Thymus (tissue), 11 donors: ENCODE data around the gene HS3ST4. TPM values are rescaled to one million over a fixed set of nuclear protein-coding genes. Genes with fewer than 3 reads are reported as not detected.

Experiments used
- DNase-seq, 9 donors: peaks; one replicate each; pipeline ENCODE4 v3.0.0-alpha.2; 2013; ENCODE audit warnings: low spot score in 9 of 9, low read depth in 6 of 9, missing footprints in 1 of 9
- H3K27ac ChIP-seq, 2 donors: one replicate each; pipeline ENCODE4 v1.5.1; 2013; ENCODE audit warnings: control low read depth in 1 of 2, low read depth in 1 of 2, low read length in 1 of 2, mild to moderate bottlenecking in 1 of 2, moderate library complexity in 1 of 2
- H3K27me3 ChIP-seq, 2 donors: one replicate each; pipeline ENCODE4 v1.5.1; 2013; ENCODE audit warnings: low read length in 1 of 2; ENCODE audit not compliant: control insufficient read depth in 2 of 2, insufficient read depth in 1 of 2
- H3K36me3 ChIP-seq, 2 donors: one replicate each; pipeline ENCODE4 v1.5.1; 2013; ENCODE audit warnings: low read length in 1 of 2, mild to moderate bottlenecking in 1 of 2, moderate library complexity in 1 of 2; ENCODE audit not compliant: control insufficient read depth in 2 of 2, insufficient read depth in 2 of 2
- H3K4me1 ChIP-seq, 2 donors: one replicate each; pipeline ENCODE4 v1.5.1; 2013; ENCODE audit warnings: low read length in 2 of 2; ENCODE audit not compliant: control insufficient read depth in 2 of 2, insufficient read depth in 2 of 2
- H3K4me3 ChIP-seq, 2 donors: one replicate each; pipeline ENCODE4 v1.5.1; 2013; ENCODE audit warnings: low read length in 2 of 2, control low read depth in 1 of 2, mild to moderate bottlenecking in 1 of 2
- H3K9me3 ChIP-seq, 2 donors: one replicate each; pipeline ENCODE4 v1.5.1; 2013; ENCODE audit warnings: low read length in 1 of 2, mild to moderate bottlenecking in 1 of 2; ENCODE audit not compliant: control insufficient read depth in 2 of 2, insufficient read depth in 1 of 2
- WGBS: extraction: QIAGEN DNeasy Blood & Tissue Kit; methylation state at CpG from one replicate; pipeline ENCODE4 v1.1.7; 2013; 5-methylcytosine and 5-hydroxymethylcytosine counted together
- polyA plus RNA-seq: library from polyadenylated mRNA; stranded (reverse); fragments of 200-250 nt; gene quantifications from one replicate; pipeline ENCODE4 v1.2.3, GENCODE V29; 2013
- total RNA-seq: library from RNA; stranded (reverse); fragments of 120-200 nt; gene quantifications from one replicate; pipeline ENCODE4 v1.2.4, GENCODE V29; 2013
- donor health status: healthy.

The HS3ST4 gene
- total and polyA plus RNA-seq, 2 donors = 0.05 to 0.18 TPM

DNA sequence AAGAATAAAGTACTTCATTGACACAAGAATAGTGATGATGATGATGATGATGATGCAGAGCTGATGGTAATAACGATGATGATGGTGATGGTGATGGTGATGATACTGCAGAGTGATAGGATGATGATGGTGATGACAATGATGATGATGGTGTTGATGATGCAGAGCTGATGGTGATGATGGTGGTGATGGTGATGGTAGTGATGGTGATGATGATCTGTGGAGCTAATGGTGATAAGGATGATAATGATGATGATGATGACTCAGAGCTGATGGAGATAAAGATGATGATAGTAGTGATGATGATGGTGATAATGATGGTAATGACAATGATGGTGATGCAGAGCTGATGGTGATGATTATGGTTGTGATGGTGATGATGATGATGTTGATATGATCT, 448.1 kb downstream of the HS3ST4 start:
- no peak for DNase-seq
- Histone ChIP-seq H3K36me3 (no peaks in the 10 kb centered on the region), H3K4me1 (no peaks in the 10 kb centered on the region), H3K27ac (no peak overlapping the region), H3K27me3 (no peaks in the 10 kb centered on the region), H3K9me3 (no peaks in the 10 kb centered on the region), H3K4me3 (no peak overlapping the region)
- 92% methylated on average over 1 of the region's 1 CpG for WGBS

DNA sequence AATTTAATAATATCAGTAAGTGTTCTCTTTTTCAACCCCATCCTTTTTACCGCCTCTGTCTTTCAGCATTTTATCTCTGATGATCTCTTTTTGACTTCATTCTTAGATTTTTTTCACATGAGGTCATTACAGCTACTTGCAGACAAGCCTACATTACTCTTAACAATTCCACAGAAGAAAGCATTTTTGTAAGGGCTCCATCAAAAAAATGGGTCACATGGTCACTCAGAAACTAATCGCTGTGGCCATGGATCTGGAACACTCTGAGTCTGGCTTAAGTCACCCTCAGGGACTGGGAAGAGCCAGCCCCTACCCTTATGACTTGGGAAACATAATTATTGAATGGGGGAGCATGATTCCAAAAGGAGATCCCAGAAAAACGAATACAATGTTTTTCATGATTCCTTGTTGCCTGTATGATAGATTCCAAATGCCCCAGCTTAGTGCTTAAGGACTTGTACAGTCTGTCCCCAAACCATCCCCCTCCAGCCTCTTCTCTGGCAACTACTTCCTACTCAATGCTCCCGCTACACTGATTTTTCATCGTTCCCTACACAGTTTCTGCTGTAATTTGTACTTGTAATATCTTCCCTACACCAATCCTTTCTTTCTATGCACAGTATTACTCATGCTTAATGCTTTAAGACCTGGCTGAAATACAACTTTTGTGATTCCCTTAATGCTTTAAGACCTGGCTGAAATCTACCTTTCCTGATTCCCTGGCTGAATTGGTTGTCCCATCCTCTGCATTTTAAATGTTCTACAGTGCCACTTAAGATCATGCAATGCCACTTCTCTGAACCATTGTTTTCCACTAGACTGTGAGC, 457.8 kb downstream of the HS3ST4 start:
- H3K9me3 ChIP-seq = no peaks in the 10 kb centered on the region
- no peak for DNase-seq
- H3K4me1 ChIP-seq = no peaks in the 10 kb centered on the region
- no peaks in the 10 kb centered on the region for H3K36me3 ChIP-seq
- H3K27me3 ChIP-seq = no peaks in the 10 kb centered on the region
- H3K4me3 ChIP-seq = no peak overlapping the region
- no peak overlapping the region for H3K27ac ChIP-seq
- 85% methylated on average over 5 of the region's 5 CpGs for WGBS

DNA sequence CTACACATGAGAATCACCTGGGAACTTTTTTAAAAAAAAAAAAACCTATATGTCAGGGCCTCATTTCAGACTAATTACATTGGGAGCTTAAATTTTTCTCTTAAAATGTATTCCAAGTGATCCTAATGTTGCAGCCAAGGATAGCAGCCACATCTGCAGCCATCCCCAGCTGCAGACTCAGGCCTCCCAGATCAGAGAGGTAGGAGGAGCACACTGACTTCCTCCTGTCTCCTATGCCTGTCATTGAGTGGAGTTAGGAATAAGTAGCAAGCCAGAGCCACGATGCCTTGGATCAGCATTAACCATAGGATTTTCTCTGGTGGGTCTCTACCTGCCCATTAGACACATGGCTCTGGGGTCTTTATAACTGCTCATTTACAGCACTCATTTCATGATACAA, 463.5 kb downstream of the HS3ST4 start:
- Histone ChIP-seq H3K4me3 (no peak overlapping the region), H3K27ac (no peak overlapping the region), H3K36me3 (no peaks in the 10 kb centered on the region), H3K4me1 (no peaks in the 10 kb centered on the region), H3K9me3 (no peaks in the 10 kb centered on the region), H3K27me3 (no peaks in the 10 kb centered on the region)
- DNase-seq = no peak
- 58% methylated on average over 1 of the region's 1 CpG for WGBS

DNA sequence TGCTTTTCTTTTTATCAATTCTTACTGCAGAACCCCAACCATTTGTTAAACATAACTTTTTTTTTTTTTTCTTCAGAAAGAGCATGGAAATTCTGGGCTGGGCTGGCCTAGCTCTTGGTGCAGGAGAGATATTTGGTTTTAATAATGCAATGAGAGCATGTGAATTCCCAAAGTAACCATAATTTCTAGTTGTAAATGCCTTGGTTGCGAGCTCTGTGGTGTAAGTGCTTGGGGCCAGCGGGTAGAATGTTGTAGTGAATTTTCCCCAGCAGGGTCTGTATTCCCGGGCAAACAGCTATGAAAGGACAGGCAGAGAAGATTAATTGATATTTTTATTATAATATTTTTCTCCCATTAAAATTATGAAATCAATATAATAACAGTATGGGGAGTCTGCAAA, 465.6 kb downstream of the HS3ST4 start:
- no peak for DNase-seq
- Histone ChIP-seq H3K27me3 (no peaks in the 10 kb centered on the region), H3K9me3 (no peaks in the 10 kb centered on the region), H3K4me1 (no peaks in the 10 kb centered on the region), H3K27ac (no peak overlapping the region), H3K36me3 (no peaks in the 10 kb centered on the region), H3K4me3 (no peak overlapping the region)
- WGBS = 93% methylated on average over 3 of the region's 3 CpGs

DNA sequence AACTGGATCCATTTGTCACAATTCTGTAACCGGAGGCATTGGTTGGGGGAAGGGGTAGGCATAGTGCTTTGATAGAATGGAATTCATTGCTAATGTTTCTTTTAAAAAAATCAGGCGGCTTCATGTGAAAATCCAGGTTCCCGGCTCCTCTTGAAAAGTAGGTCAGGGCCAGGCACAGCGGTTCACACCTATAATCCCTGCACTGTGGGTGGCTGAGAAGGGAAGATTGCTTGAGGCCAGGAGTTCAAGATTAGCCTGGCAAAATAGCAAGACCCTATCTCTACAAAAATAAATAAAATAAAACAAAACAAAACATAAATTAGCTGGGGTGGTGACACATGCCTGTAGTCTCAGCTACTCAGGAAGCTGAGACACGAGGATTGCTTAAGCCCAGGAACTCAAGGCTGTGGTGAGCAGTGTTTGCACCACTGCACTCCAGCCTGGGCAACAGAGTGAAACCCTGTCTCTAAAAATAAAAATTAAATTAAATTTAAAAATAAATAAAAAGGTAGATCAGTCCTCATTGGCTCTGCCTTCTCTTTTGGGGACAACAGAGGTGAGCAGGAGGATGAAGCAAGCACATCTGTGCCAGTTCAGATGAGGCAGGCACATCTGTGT, 466.5 kb downstream of the HS3ST4 start:
- no peak for DNase-seq
- Histone ChIP-seq H3K4me3 (no peak overlapping the region), H3K9me3 (no peaks in the 10 kb centered on the region), H3K36me3 (no peaks in the 10 kb centered on the region), H3K27ac (no peak overlapping the region), H3K27me3 (no peaks in the 10 kb centered on the region), H3K4me1 (no peaks in the 10 kb centered on the region)
- 69% methylated on average over 5 of the region's 5 CpGs for WGBS

GRCh38 chr16:26161461-26162180, 469.9 kb downstream of the HS3ST4 start:
- 88% methylated on average over 7 of the region's 7 CpGs for WGBS

GRCh38 chr16:26169473-26169872, 477.7 kb downstream of the HS3ST4 start:
- no peak overlapping the region for H3K27ac ChIP-seq
- WGBS = 93% methylated on average over 3 of the region's 3 CpGs
- no peaks in the 10 kb centered on the region for H3K36me3 ChIP-seq
- no peak overlapping the region for H3K4me3 ChIP-seq
- no peaks in the 10 kb centered on the region for H3K4me1 ChIP-seq
- DNase-seq = no peak
- H3K9me3 ChIP-seq = no peaks in the 10 kb centered on the region
- H3K27me3 ChIP-seq = no peaks in the 10 kb centered on the region

More at GRCh38 chr16:26161461-26162180, 469.9 kb downstream of the HS3ST4 start:
- Histone ChIP-seq H3K9me3 (no peaks in the 10 kb centered on the region), H3K4me1 (no peaks in the 10 kb centered on the region), H3K36me3 (no peaks in the 10 kb centered on the region), H3K27ac (no peak overlapping the region), H3K27me3 (no peaks in the 10 kb centered on the region), H3K4me3 (no peak overlapping the region)
- no peak for DNase-seq

GRCh38 chr16:26175944-26176343, 484.2 kb downstream of the HS3ST4 start:
- Histone ChIP-seq H3K27me3 (no peaks in the 10 kb centered on the region), H3K4me3 (no peak overlapping the region), H3K4me1 (no peaks in the 10 kb centered on the region), H3K9me3 (no peaks in the 10 kb centered on the region), H3K27ac (no peak overlapping the region), H3K36me3 (no peaks in the 10 kb centered on the region)
- DNase-seq = no peak
- WGBS = 17% methylated on average over 4 of the region's 4 CpGs

GRCh38 chr16:26177438-26177837, 485.7 kb downstream of the HS3ST4 start:
- no peak overlapping the region for H3K4me3 ChIP-seq
- H3K4me1 ChIP-seq = no peaks in the 10 kb centered on the region
- WGBS = 83% methylated on average over 1 of the region's 1 CpG
- H3K9me3 ChIP-seq = no peaks in the 10 kb centered on the region
- no peak overlapping the region for H3K27ac ChIP-seq
- no peaks in the 10 kb centered on the region for H3K36me3 ChIP-seq
- no peaks in the 10 kb centered on the region for H3K27me3 ChIP-seq
- no peak for DNase-seq
